Pancreas (tissue), 10 donors: ENCODE measurements around the gene CRACR2A. TPM values are rescaled to one million over a fixed set of nuclear protein-coding genes. Genes with fewer than 3 reads are reported as not detected.

Experiments
- ATAC-seq, 4 donors: fragments of 200-7000 bp; cut with Tn5 transposase; one replicate each; pipeline versions ENCODE4 v1.8.0 to v1.9.1; 2020; ENCODE audit warnings: mild to moderate bottlenecking in 4 of 4, moderate library complexity in 4 of 4
- DNase-seq, 6 donors: peaks; one replicate each; pipeline ENCODE4 v3.0.0-alpha.2; 2020
- FAIRE-seq: peaks from 2 replicates; lab custom pipeline; 2012; peaks lifted over from hg19 to GRCh38; lab: Jason Lieb, UNC
- H3K27ac ChIP-seq, 4 donors: fragments of 200-600 bp; sonication (generic); 1 replicate in 3 of 4; 2 replicates in 1 of 4; pipeline versions ENCODE4 v1.5.0 to v1.8.0; 2020
- H3K27me3 ChIP-seq, 4 donors: fragments of 200-600 bp; one replicate each; pipeline ENCODE4 v1.8.0; 2021
- H3K36me3 ChIP-seq, 3 donors: fragments of 200-600 bp; sonication (generic) in 1 of 3; one replicate each; pipeline versions ENCODE4 v1.5.0 to v1.8.0; 2020 to 2021
- H3K4me1 ChIP-seq, 3 donors: fragments of 200-600 bp; one replicate each; pipeline ENCODE4 v1.8.0; 2021
- H3K4me3 ChIP-seq, 4 donors: fragments of 200-600 bp; sonication (generic) in 2 of 4; one replicate each; pipeline versions ENCODE4 v1.5.0 to v1.8.0; 2020 to 2021
- H3K9me3 ChIP-seq, 4 donors: fragments of 200-600 bp; one replicate each; pipeline ENCODE4 v1.8.0; 2021
- CTCF ChIP-seq, 4 donors: fragments of 200-600 bp; sonication (generic) in 3 of 4; IDR thresholded peaks; one replicate each; pipeline versions ENCODE4 v1.5.0 to v1.8.0; 2021; ENCODE audit warnings: antibody characterized with exemption in 4 of 4
- WGBS, 2 donors: extraction: QIAGEN DNeasy Blood & Tissue Kit; methylation state at CpG; one replicate each; pipeline ENCODE4 v1.1.7; 2013; 5-methylcytosine and 5-hydroxymethylcytosine counted together
- intact Hi-C, 3 donors: fragments of 100-400 bp; cut with DNase I; formaldehyde crosslinking; loops; one replicate each; pipeline versions ENCODE4 v1.11.1 to v1.14.2; 2022
- polyA plus RNA-seq, 2 donors: library from polyadenylated mRNA; stranded (reverse); fragments of 200-250 nt; gene quantifications; one replicate each; pipeline ENCODE4 v1.2.3, GENCODE V29; 2013
- total RNA-seq, 6 donors: library from RNA; stranded (reverse); fragmentation: NEBNext Ultra II Directional in 4 of 6; extraction: Animal tissue kit (Norgen Biotek cat#: 25700) in 4 of 6; gene quantifications; one replicate each; pipeline versions ENCODE4 v1.2.1 to v1.2.4, GENCODE V29; 2021 to 2023
- donor health status: healthy with polysubstance abuse.
- donor health status: DM: no; HTN: no; CAD: no; lungs with moderate emphysema.
- donor health status: DM: no; HTN: no; CAD: no.
- donor health status: control.
- donor health status: control.
- donor health status: Bipolar disorder and iron deficiency.
- donor health status: DM: yes; HTN: yes; CAD: no.
- donor health status: DM: no; HTN: no; CAD: no.
- donor health status: DM: no; HTN: no; CAD: no.
- donor health status: DM: yes; HTN: yes; CAD: no.

Gene CRACR2A
- total and polyA plus RNA-seq, 8 donors: 1.5 to 10.3 (median 7.3) TPM

- Histone ChIP-seq H3K27me3 (no peaks in the 10 kb centered on the region), H3K36me3 (peaks cover 0 to 1% (median under 1%) of the 10 kb centered on the region in 3 donors), H3K4me1 (no peaks in the 10 kb centered on the region), H3K4me3 (no peak overlapping the region), H3K9me3 (no peaks in the 10 kb centered on the region), H3K27ac (no peak overlapping the region)
- ATAC-seq: no peak
- intact Hi-C loops: no loop called here
- WGBS, 2 donors: 91 to 93% methylated on average over 5 of the region's 5 CpGs
- no peak for DNase-seq
- no peak for TF ChIP-seq CTCF (IDR thresholded peaks at IDR 0.05)
- no peak for FAIRE-seq
Measured at GRCh38 chr12:3677609-3678008, 75.3 kb downstream of the CRACR2A start.

GRCh38 chr12:3673981-3674708 is 78.8 kb downstream of the CRACR2A start:
- 72 to 73% methylated on average over 9 of the region's 9 CpGs for WGBS, 2 donors
- ATAC-seq (peak in 1 of 4 donors; percentile 24), DNase-seq (no peak), FAIRE-seq (no peak)
- H3K27me3 ChIP-seq: no peaks in the 10 kb centered on the region
- no peak for TF ChIP-seq CTCF (IDR thresholded peaks at IDR 0.05)
- intact Hi-C loops: no loop called here
- no peaks in the 10 kb centered on the region for H3K4me1 ChIP-seq
- no peak overlapping the region for H3K27ac ChIP-seq
- no peaks in the 10 kb centered on the region for H3K9me3 ChIP-seq
- peaks cover 0 to 8% (median 6%) of the 10 kb centered on the region in 3 donors for H3K36me3 ChIP-seq
- H3K4me3 ChIP-seq: no peak overlapping the region

- no peak for FAIRE-seq
- no peak for TF ChIP-seq CTCF (IDR thresholded peaks at IDR 0.05)
- no peaks in the 10 kb centered on the region for H3K4me1 ChIP-seq
- intact Hi-C loops: no loop called here
- no peak overlapping the region for H3K27ac ChIP-seq
- no peak overlapping the region for H3K4me3 ChIP-seq
- H3K27me3 ChIP-seq: no peaks in the 10 kb centered on the region
- WGBS, 2 donors: 82 to 89% methylated on average over 2 of the region's 2 CpGs
- H3K9me3 ChIP-seq: no peaks in the 10 kb centered on the region
- DNase-seq: no peak
- no peak for ATAC-seq
- H3K36me3 ChIP-seq: peaks cover 0 to 8% (median 6%) of the 10 kb centered on the region in 3 donors
Measured at GRCh38 chr12:3672113-3672509, 80.8 kb downstream of the CRACR2A start.

- intact Hi-C loops: no loop called here
- Histone ChIP-seq H3K4me3 (no peak overlapping the region), H3K36me3 (peaks cover 0 to 8% (median 6%) of the 10 kb centered on the region in 3 donors), H3K27me3 (no peaks in the 10 kb centered on the region), H3K9me3 (no peaks in the 10 kb centered on the region), H3K4me1 (no peaks in the 10 kb centered on the region), H3K27ac (no peak overlapping the region)
- 91 to 92% methylated on average over 4 of the region's 4 CpGs for whole genome bisulfite sequencing, 2 donors
- no peak for FAIRE-seq
- no peak for TF ChIP-seq CTCF (IDR thresholded peaks at IDR 0.05)
- no peak for DNase-seq
- ATAC-seq: no peak
Measured at GRCh38 chr12:3671330-3672112, 81.4 kb downstream of the CRACR2A start.
